ENCODE measurements around the gene CORT. TPM values are rescaled to one million over a fixed set of nuclear protein-coding genes. Genes with fewer than 3 reads are reported as not detected.

The CORT gene
- total RNA-seq (2022; extraction: Qiagen RNA extraction; ENCODE audit: low read depth) = 0.16 to 0.19 TPM in 2 of 5 replicates, not detected in the others

GRCh38 chr1:10449751-10450150 lies at the start of gene CORT:
Gene CORT, plus strand, starts transcription at chr1:10450031. Its CDS starts 193 bp downstream, at chr1:10450224.

GRCh38 chr1:10430216-10431069 lies 19.4 kb upstream of the CORT start, which contains the start of gene CENPS:
Gene CENPS, plus strand, starts transcription at chr1:10430433. Its CDS starts 85 bp downstream, at chr1:10430518.

GRCh38 chr1:10472220-10473144 lies 22.7 kb downstream of the CORT start, which contains the start of gene DFFA:
Gene DFFA, minus strand, starts transcription at chr1:10472529. Its CDS starts 71 bp downstream, at chr1:10472458.

GRCh38 chr1:10474613-10475507 lies 25.0 kb downstream of the CORT start, which contains the start of gene PEX14:
Gene PEX14, plus strand, starts transcription at chr1:10474950. Its CDS starts 17 bp downstream, at chr1:10474967.

Other genes starting within 250 kb of the CORT start
- gene KIF1B, start 239.5 kb upstream of the CORT start, total RNA-seq (2022; extraction: Qiagen RNA extraction; ENCODE audit: low read depth) = 9.5 to 15.2 TPM (median 13.0 TPM) in 5 replicates
- gene PGD, start 51.0 kb upstream of the CORT start, total RNA-seq (2022; extraction: Qiagen RNA extraction; ENCODE audit: low read depth) = 1,032 to 1,158 TPM (median 1,088 TPM) in 5 replicates
- 26.5 to 32.5 TPM (median 28.9 TPM) in 5 replicates for gene CENPS, start 19.6 kb upstream of the CORT start, total RNA-seq (2022; extraction: Qiagen RNA extraction; ENCODE audit: low read depth)
- 22.1 to 26.2 TPM (median 23.9 TPM) in 5 replicates for gene DFFA, start 22.5 kb downstream of the CORT start, total RNA-seq (2022; extraction: Qiagen RNA extraction; ENCODE audit: low read depth)
- 12.8 to 15.5 TPM (median 14.6 TPM) in 5 replicates for gene PEX14, start 24.9 kb downstream of the CORT start, total RNA-seq (2022; extraction: Qiagen RNA extraction; ENCODE audit: low read depth)

All from A549 treated with GW870086 at 1 μM for 4 hours (cell line).